GM12801 (cell line): Measurements from ENCODE around the gene HPS4.

Experiments
- TF ChIP-seq, protein P1 (sequence below): IDR thresholded peaks from one replicate; pipeline ENCODE4 v1.5.1; 2011; ENCODE audit warnings: control low read depth; ENCODE audit not compliant: insufficient read length; ENCODE audit errors: extremely low read depth

HPS4 gene

DNA sequence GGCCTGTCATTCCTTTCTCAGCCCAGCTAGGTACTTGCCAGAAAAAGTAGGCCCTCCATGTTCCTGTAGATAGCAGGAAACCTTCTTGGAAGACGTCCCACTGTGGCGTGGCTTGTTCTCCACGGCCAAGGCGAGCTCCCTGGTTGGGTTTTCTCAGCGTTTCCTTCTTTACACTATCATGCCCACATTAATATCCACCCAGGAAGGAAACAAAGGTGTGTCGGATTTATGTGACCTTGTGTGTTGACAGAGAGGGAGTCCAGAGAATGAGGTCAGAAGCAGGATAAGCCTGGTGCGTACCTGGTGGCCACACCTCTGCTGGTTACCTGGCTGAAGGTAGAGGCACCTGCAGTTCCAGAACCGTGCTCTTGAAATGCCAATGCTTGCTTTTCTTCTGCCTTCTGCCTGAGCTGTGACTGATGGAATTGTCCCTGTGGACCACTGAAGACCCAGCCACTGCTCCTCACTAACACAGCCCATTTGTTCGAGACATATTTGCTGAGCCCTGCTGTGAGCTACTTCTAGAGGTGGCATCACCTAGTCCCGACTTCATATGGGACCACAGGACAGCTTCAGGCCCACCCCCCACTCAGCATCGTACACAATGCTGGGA lies 46.6 kb downstream of the HPS4 start:
- TF ChIP-seq, protein P1, sequence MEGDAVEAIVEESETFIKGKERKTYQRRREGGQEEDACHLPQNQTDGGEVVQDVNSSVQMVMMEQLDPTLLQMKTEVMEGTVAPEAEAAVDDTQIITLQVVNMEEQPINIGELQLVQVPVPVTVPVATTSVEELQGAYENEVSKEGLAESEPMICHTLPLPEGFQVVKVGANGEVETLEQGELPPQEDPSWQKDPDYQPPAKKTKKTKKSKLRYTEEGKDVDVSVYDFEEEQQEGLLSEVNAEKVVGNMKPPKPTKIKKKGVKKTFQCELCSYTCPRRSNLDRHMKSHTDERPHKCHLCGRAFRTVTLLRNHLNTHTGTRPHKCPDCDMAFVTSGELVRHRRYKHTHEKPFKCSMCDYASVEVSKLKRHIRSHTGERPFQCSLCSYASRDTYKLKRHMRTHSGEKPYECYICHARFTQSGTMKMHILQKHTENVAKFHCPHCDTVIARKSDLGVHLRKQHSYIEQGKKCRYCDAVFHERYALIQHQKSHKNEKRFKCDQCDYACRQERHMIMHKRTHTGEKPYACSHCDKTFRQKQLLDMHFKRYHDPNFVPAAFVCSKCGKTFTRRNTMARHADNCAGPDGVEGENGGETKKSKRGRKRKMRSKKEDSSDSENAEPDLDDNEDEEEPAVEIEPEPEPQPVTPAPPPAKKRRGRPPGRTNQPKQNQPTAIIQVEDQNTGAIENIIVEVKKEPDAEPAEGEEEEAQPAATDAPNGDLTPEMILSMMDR, result no peak

DNA sequence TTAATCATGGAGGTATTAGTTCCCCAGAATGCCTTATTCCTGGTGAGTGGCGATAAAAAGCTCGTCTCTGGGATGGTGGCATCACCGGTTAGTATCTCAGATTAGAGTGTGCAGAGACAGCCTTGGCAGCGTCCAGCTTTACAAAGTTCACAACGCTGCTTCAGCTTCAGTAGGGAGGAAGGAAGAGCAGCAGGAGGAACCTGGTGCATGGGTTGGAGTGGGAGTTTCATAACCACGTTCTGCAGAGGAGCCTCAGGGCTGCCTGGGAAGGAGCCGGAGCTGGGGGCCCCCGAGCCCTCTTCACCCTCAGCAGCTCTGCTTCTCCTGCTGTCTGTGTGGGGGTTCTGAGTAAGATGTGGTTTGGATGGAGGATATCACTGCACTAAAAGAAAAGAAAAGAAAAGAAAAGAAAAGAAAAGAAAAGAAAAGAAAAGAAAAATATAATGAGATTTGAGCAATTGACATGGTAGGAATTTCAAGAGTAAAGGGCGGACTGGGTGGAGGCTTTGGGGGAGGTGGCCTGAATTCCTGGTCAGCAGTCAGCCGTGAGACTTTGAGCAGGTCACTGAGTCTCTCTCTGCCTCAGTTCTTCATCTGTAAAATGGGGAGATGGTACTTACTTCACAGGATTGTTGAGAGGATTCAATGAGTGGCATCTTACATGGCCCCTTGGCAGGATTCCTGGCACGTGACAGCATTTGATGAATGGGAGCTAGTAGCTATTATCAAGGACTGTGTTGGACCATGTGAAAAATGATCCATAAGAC lies 48.1 kb downstream of the HPS4 start:
- TF ChIP-seq, protein P1, result no peak

DNA sequence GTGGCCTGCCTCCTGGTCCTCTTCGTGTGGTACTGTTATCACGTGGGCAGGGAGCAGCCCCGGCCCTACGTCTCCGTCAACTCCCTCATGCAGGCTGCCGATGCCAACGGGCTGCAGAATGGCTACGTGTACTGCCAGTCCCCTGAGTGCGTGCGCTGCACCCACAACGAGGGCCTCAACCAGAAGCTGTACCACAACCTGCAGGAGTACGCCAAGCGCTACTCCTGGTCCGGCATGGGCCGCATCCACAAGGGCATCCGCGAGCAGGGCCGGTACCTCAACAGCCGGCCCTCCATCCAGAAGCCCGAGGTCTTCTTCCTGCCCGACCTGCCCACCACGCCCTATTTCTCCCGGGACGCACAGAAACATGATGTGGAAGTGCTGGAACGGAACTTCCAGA lies 49.8 kb downstream of the HPS4 start:
- TF ChIP-seq, protein P1, result no peak

DNA sequence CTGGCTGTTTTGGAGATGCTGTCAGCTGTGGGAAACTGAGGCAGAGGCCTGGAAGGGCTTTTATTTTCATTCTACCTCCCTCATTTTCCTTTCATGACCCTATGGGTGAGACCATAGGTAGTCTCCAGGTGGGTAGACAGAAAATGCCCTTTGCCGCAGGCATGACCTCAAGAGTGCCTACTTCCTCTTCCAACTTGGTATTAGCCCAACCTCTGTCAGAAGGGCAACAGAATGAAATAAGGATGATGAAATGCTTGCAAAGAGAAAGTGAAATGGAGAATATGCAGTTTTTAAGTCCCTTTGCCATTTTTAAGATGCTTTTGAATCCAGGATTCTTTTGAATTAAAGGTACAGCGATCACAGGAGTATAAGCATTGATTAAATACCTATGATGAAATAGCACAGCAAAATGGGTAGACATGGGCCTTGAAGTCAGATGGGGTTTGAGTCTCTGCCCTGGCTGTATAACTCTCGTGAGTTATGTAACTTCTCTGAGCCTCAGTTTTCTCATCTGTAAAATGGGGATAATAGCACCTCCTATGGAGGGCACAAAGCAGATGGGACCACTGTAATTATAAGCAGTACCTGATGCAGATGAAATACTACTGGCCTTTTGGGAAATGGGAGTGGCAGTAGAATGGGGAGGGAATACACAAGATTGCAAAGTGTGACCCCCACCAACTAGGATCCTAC lies 50.8 kb downstream of the HPS4 start:
- TF ChIP-seq, protein P1, result no peak

DNA sequence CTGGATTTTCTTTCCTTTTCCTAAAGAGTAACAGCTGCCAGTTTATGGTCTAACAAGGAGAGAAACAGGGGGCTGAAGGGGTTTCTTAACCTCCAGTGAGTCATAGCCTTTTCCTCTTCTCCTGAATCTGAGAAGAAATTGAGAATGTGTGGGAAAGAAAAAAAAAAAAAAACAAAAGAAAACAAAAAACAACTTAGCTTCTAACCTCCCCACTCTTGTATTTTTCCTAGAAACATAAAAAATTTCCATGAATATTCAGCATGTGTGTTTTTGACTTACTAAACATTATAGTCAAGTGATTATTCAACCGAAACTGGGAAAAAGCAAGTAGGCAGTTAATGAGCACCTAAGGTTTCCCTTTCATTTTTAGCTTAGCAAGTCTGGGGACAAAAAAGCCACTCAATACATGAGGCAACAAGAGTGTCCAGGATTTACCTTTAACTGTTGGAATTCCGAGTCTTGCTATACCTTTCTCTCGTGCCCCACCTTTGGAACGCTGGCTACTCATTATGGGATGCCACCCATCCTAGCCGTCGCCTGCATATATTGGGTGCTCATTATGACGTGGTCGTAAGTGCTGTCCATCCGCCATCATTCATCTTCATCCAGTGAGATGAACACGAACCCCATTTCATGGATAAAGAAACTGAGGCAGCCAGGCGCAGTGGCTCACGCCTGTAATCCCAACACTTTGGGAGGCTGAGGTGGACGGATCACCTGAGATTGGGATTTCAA lies 52.2 kb downstream of the HPS4 start:
- TF ChIP-seq, protein P1, result no peak

DNA sequence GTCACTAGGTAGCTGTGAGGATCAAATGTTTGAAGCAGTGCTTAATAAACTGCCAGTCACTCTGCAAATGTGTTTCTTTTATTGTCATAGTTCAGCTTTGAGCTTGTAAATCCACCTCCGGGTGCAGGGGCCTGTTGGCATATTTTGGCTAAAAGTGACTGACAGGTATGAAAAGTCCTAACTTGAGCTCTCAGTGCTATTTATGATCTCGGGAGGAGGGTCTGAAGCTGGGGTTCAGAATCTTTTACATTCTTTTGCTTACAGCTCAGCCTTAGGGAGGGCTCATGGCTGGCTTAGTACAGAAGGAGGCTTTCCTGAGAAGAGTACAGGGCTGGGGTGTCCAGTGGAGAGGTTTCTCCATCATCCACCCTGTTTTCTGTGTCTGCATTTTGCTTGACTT lies 53.0 kb downstream of the HPS4 start:
- TF ChIP-seq, protein P1, result no peak
